Heart left ventricle (tissue), 13 donors: ENCODE results near the gene ARHGEF6.

Experiments used
- CTCF ChIP-seq, 12 donors: fragments of 200-600 bp; sonication (generic) in 4 of 12; IDR thresholded peaks; one replicate each; pipeline versions ENCODE4 v1.5.0 to v1.8.0; 2018 to 2022; ENCODE audit warnings: antibody characterized with exemption in 12 of 12, mild to moderate bottlenecking in 5 of 12
- POLR2A ChIP-seq, 2 donors: fragments of 450-650 bp; IDR thresholded peaks; one replicate each; pipeline ENCODE4 v1.6.1; 2017; ENCODE audit warnings: antibody characterized with exemption in 2 of 2, mild to moderate bottlenecking in 2 of 2, moderate library complexity in 2 of 2
- donor health status: ischemic (EF 13 %, LVEDD 7.1; RV severe dilation, severe dysfunction).
- donor health status: DM: no; HTN: yes; CAD: no.
- donor health status: DM: no; HTN: no; CAD: no.
- donor health status: ischemic (EF 25% LVEDD 6.9; RV normal size, moderate dysfunction).
- donor health status: ischemic (EF 25% LVEDD 5.7; RV mildly dilated, moderate dysfunction).
- donor health status: ischemic (EF 35%, LVEDD 5.7; RV mildly dilated, moderate dysfunction).
- donor health status: nonischemic (EF 11% LVEDD 7.7; RV severe dilation, severe dysfunction).
- donor health status: DM: yes; HTN: yes; CAD: no.
- donor health status: PGD.
- donor health status: ischemic (EF 29% LVEDD 5.4; RV normal size, mild dysfunction).
- donor health status: nonischemic (EF 23%, LVEDD 6.1; RV moderate dilation, normal function).

- no peak for TF ChIP-seq CTCF (IDR thresholded peaks at IDR 0.05)
- no peak for TF ChIP-seq POLR2A (IDR thresholded peaks at IDR 0.05)
Observed at GRCh38 chrX:136759968-136760367, 20.8 kb downstream of the ARHGEF6 start.
